OCI-LY7 (cell line): Measurements from ENCODE around the gene TEX12.

Experiments used
- EZH2phosphoT487 ChIP-seq: fragments of 200-600 bp; sonication (generic); IDR thresholded peaks from 2 replicates; pipeline ENCODE4 v1.6.1; 2018; ENCODE audit warnings: low read depth, borderline replicate concordance, mild to moderate bottlenecking, mixed run types, antibody characterized with exemption, low read length, moderate library complexity, mixed read lengths
- TF ChIP-seq, protein P1 (sequence below): fragments of 200-600 bp; sonication (generic); conservative IDR thresholded peaks from 2 replicates; pipeline ENCODE4 v1.5.1; 2014; ENCODE audit warnings: mild to moderate bottlenecking, antibody characterized with exemption, low read length, moderate library complexity, mixed read lengths

DNA sequence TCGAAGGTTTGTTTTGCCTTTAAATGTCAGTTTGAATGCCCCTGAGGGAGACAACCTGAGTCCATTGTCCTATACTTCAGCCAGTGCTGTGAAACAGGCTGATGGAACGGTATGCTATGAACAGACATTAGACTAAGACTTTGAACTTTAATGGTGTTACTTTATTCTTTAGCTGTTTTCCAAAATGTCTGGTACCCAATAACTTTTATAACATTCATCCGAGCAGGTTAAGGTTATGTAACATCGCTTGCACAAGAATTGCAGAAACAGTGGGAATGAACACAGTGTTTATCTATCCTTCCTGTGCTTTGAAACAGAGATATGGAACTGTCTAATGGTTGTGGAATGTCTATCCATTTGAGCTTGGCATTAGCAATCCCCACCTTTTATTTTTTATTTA, 46.6 kb downstream of the TEX12 start:
- TF ChIP-seq, protein P1, sequence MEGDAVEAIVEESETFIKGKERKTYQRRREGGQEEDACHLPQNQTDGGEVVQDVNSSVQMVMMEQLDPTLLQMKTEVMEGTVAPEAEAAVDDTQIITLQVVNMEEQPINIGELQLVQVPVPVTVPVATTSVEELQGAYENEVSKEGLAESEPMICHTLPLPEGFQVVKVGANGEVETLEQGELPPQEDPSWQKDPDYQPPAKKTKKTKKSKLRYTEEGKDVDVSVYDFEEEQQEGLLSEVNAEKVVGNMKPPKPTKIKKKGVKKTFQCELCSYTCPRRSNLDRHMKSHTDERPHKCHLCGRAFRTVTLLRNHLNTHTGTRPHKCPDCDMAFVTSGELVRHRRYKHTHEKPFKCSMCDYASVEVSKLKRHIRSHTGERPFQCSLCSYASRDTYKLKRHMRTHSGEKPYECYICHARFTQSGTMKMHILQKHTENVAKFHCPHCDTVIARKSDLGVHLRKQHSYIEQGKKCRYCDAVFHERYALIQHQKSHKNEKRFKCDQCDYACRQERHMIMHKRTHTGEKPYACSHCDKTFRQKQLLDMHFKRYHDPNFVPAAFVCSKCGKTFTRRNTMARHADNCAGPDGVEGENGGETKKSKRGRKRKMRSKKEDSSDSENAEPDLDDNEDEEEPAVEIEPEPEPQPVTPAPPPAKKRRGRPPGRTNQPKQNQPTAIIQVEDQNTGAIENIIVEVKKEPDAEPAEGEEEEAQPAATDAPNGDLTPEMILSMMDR = no peak
- TF ChIP-seq EZH2phosphoT487 = no peak
